Naive thymus-derived CD4-positive, alpha-beta T cell (primary cell): Measurements from ENCODE around the gene POLR2F. TPM values are rescaled to one million over a fixed set of nuclear protein-coding genes. Genes with fewer than 3 reads are reported as not detected.

ENCODE experiments used
- ATAC-seq: fragments of 150-1000 bp; cut with Tn5 transposase; 2 replicates; pipeline ENCODE4 v1.10.0; 2021; ENCODE audit warnings: mild to moderate bottlenecking, moderate library complexity
- CTCF ChIA-PET: fragments of 350-600 bp; sonication (Branson Sonifier 250); formaldehyde crosslinking; loops from one replicate; lab custom pipeline; 2021; ENCODE audit warnings: antibody characterized with exemption; lab: Charles Lee
- POLR2A ChIA-PET: fragments of 350-600 bp; sonication (Branson Sonifier 250); formaldehyde crosslinking; loops from one replicate; lab custom pipeline; 2021; ENCODE audit warnings: antibody characterized with exemption, inconsistent platforms; lab: Charles Lee
- DNase-seq, 9 donors: peaks; one replicate each; pipeline versions ENCODE4 v3.0.0 to v3.0.0-alpha.2; 2020 to 2022; ENCODE audit warnings: mixed read lengths in 1 of 9
- H3K27ac ChIP-seq: one replicate; pipeline ENCODE4 v1.7.0; 2013; ENCODE audit warnings: mild to moderate bottlenecking, low read depth, low read length, moderate library complexity
- H3K27me3 ChIP-seq, 2 donors: one replicate each; pipeline ENCODE4 v1.7.0; 2013; ENCODE audit warnings: low read length in 2 of 2, mild to moderate bottlenecking in 2 of 2, moderate library complexity in 2 of 2; ENCODE audit not compliant: control insufficient read depth in 2 of 2, insufficient read depth in 2 of 2
- H3K36me3 ChIP-seq, 3 experiments: 1 replicate in 2 of 3; 2 replicates in 1 of 3; pipeline ENCODE4 v1.7.0; 2013; ENCODE audit warnings: low read length in 3 of 3, mild to moderate bottlenecking in 3 of 3, moderate library complexity in 1 of 3; ENCODE audit not compliant: insufficient read depth in 3 of 3, control insufficient read depth in 2 of 3
- H3K4me1 ChIP-seq, 2 donors: one replicate each; pipeline ENCODE4 v1.7.0; 2013; ENCODE audit warnings: low read length in 2 of 2, mild to moderate bottlenecking in 2 of 2, moderate library complexity in 1 of 2; ENCODE audit not compliant: control insufficient read depth in 2 of 2, insufficient read depth in 2 of 2
- H3K4me3 ChIP-seq: 2 replicates; pipeline ENCODE4 v1.7.0; 2013; ENCODE audit warnings: mild to moderate bottlenecking, low read length
- H3K9me3 ChIP-seq, 3 experiments: 1 replicate in 2 of 3; 2 replicates in 1 of 3; pipeline ENCODE4 v1.7.0; 2013; ENCODE audit warnings: low read length in 3 of 3; ENCODE audit not compliant: control insufficient read depth in 2 of 3
- H3K27ac Mint-ChIP-seq, 9 donors: one replicate each; pipeline ENCODE4 v1.8.0; 2020 to 2022; ENCODE audit warnings: mixed read lengths in 9 of 9, mild to moderate bottlenecking in 8 of 9, moderate library complexity in 5 of 9, inconsistent platforms in 2 of 9
- H3K27me3 Mint-ChIP-seq, 5 donors: one replicate each; pipeline ENCODE4 v1.8.0; 2021 to 2022; ENCODE audit warnings: mixed read lengths in 5 of 5, mild to moderate bottlenecking in 1 of 5
- H3K36me3 Mint-ChIP-seq, 5 donors: one replicate each; pipeline ENCODE4 v1.8.0; 2020 to 2022; ENCODE audit warnings: mixed read lengths in 5 of 5, mild to moderate bottlenecking in 3 of 5, inconsistent platforms in 1 of 5
- H3K4me1 Mint-ChIP-seq, 7 donors: one replicate each; pipeline ENCODE4 v1.8.0; 2020 to 2022; ENCODE audit warnings: mixed read lengths in 7 of 7, mild to moderate bottlenecking in 3 of 7, inconsistent platforms in 1 of 7
- H3K4me3 Mint-ChIP-seq, 10 donors: one replicate each; pipeline ENCODE4 v1.8.0; 2020 to 2022; ENCODE audit warnings: mild to moderate bottlenecking in 10 of 10, mixed read lengths in 10 of 10, moderate library complexity in 6 of 10, inconsistent platforms in 2 of 10
- H3K9me3 Mint-ChIP-seq, 11 donors: one replicate each; pipeline ENCODE4 v1.8.0; 2020 to 2022; ENCODE audit warnings: mixed read lengths in 11 of 11, mild to moderate bottlenecking in 4 of 11, inconsistent platforms in 1 of 11, moderate library complexity in 1 of 11
- intact Hi-C, 2 donors: fragments of 100-400 bp; cut with micrococcal nuclease; formaldehyde crosslinking; loops; one replicate each; pipeline ENCODE4 v1.15.1; 2023
- polyA plus RNA-seq, 2 donors: library from polyadenylated mRNA; unstranded; fragments of 300-500 nt; fragmentation: Illumina TruSeq; gene quantifications; one replicate each; pipeline ENCODE4 v1.2.3, GENCODE V29; 2021
- total RNA-seq, 6 experiments: library from RNA in 5 of 6; stranded (reverse) in 5 of 6; gene quantifications; 1 replicate in 5 of 6; 2 replicates in 1 of 6; pipeline ENCODE4 v1.2.3 and lab custom pipeline; 2021 to 2026

Gene POLR2F
- total and polyA plus RNA-seq, 7 experiments from 2014 or later = 25.9 to 137 (median 45.9) TPM

GRCh38 chr22:37907036-37907954, 46.2 kb upstream of the POLR2F start:
- intact Hi-C loops = loop anchor here in 1 of 2 donors (1.0 kb wide), 1 partner anchor 10 kb away; no protein-coding TSS in a partner anchor
- no peaks in the 10 kb centered on the region for H3K9me3 ChIP-seq
- Mint-ChIP-seq H3K4me1 (peaks cover 21 to 44% (median 34%) of the 10 kb centered on the region in 7 donors), H3K36me3 (peaks cover 0 to 5% (median 0%) of the 10 kb centered on the region in 5 donors), H3K27ac (peak overlapping the region; percentile 68 to 90 (median 83)), H3K9me3 (peaks cover 0 to 2% (median 0%) of the 10 kb centered on the region in 11 donors), H3K27me3 (no peaks in the 10 kb centered on the region), H3K4me3 (peak overlapping the region; percentile 69 to 92 (median 84))
- POLR2A ChIA-PET = interaction anchor here (0.6 to 3.6 kb wide), 4 partner anchors 9 to 23 kb away, joined by 3 to 39 read pairs (median 4); no protein-coding TSS in a partner anchor
- peaks cover 0 to 9% of the 10 kb centered on the region in 2 donors for H3K4me1 ChIP-seq
- DNase-seq = peak in 1 of 9 donors; percentile 11
- CTCF ChIA-PET = interaction anchor here (0.6 to 1.8 kb wide), 3 partner anchors 14 to 55 kb away, joined by 3 to 5 read pairs (median 4); no protein-coding TSS in a partner anchor
- ATAC-seq = no peak
- H3K36me3 ChIP-seq = no peaks in the 10 kb centered on the region
- H3K27ac ChIP-seq = peak overlapping the region; percentile 72
- H3K27me3 ChIP-seq = no peaks in the 10 kb centered on the region
- peak overlapping the region; percentile 47 for H3K4me3 ChIP-seq

DNA sequence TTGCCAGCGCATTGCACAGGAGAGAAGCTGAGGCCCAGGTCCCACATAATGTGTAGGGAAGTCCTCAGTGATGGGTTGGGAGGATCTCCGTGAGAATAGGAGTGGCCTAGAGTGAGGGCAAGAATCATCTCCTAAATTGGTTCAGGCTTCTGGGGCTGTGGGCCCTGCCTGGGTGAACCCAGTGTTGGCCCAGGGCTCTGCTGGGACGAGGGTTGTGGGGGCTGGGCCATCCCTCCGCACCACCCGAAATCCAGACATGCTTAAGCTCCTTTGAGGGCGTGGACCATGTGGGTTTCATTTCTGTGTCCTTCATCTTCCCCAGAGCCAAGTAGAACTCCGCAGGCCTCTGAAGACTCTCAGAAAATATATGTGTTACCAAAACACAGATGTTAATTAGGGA, 43.7 kb upstream of the POLR2F start:
- peaks cover 21 to 45% (median 34%) of the 10 kb centered on the region in 7 donors for H3K4me1 Mint-ChIP-seq
- H3K36me3 Mint-ChIP-seq = peaks cover 0 to 8% (median 4%) of the 10 kb centered on the region in 5 donors
- no peak for ATAC-seq
- no peak overlapping the region for H3K27ac ChIP-seq
- no peak for DNase-seq
- no peaks in the 10 kb centered on the region for H3K27me3 ChIP-seq
- CTCF ChIA-PET = no interaction called here
- H3K4me3 ChIP-seq = no peak overlapping the region
- intact Hi-C loops = no loop called here
- H3K4me1 ChIP-seq = peaks cover 0 to 9% of the 10 kb centered on the region in 2 donors
- no peaks in the 10 kb centered on the region for H3K9me3 ChIP-seq
- H3K27ac Mint-ChIP-seq = peak overlapping the region in 3 of 9 donors; percentile 8 to 39 (median 28)
- H3K27me3 Mint-ChIP-seq = no peaks in the 10 kb centered on the region
- peaks cover 0 to 2% (median 0%) of the 10 kb centered on the region in 11 donors for H3K9me3 Mint-ChIP-seq
- H3K4me3 Mint-ChIP-seq = no peak overlapping the region
- peaks cover 0 to 7% (median 0%) of the 10 kb centered on the region in 3 experiments for H3K36me3 ChIP-seq
- POLR2A ChIA-PET = interaction anchor here (1.2 kb wide), 1 partner anchor 13 kb away, joined by 5 read pairs; no protein-coding TSS in a partner anchor

DNA sequence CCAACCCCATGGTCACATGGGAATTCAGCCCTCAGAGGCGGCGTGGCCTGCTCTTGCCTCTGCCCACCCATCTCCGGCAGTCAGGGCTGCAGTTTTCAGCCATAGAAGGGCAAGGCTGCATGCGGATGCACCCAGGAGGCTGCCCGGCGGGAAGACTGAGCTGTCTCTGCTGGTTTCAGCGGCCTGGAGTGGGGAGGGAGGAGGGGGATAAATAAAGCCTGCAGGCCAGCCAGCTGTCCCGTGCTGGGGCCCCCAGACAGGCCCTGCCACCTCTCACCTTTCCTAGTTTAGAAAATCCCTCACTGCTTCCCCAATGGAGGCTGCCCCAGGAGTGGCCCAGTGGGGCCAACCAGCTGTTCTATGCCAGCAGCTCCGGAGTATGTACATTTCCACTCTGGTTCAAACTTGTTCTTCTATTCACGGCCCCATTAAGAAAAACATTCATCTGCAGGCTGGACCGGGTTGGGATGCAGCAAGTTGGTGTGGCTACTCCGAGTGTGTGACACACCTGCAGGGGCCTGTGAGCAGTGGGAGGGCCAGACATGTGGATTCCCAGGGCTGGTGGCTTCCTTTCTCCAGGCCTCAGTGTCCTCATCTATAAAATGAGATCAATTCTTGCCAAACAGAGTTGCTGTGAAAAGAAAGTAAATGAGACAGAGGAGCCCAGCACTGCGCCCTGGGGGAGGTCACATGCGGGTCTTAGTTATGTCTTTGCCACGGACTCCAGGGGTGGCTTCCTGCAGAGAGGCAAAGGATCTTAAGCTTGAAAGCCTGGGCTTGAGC, 42.4 kb upstream of the POLR2F start:
- Histone ChIP-seq H3K9me3 (no peaks in the 10 kb centered on the region), H3K4me3 (no peak overlapping the region), H3K36me3 (peaks cover 0 to 7% (median 0%) of the 10 kb centered on the region in 3 experiments), H3K4me1 (peaks cover 0 to 9% of the 10 kb centered on the region in 2 donors), H3K27ac (no peak overlapping the region), H3K27me3 (no peaks in the 10 kb centered on the region)
- Mint-ChIP-seq H3K4me3 (peak overlapping the region in 1 of 10 donors; percentile 7), H3K27ac (peak overlapping the region in 6 of 9 donors; percentile 32 to 87 (median 45)), H3K36me3 (peaks cover 0 to 11% (median 4%) of the 10 kb centered on the region in 5 donors), H3K27me3 (no peaks in the 10 kb centered on the region), H3K9me3 (peaks cover 0 to 2% (median 0%) of the 10 kb centered on the region in 11 donors), H3K4me1 (peaks cover 20 to 38% (median 28%) of the 10 kb centered on the region in 7 donors)
- ChIA-PET POLR2A (interaction anchor here (1.2 kb wide), 1 partner anchor 15 kb away, joined by 5 read pairs; no protein-coding TSS in a partner anchor), CTCF (no interaction called here)
- DNase-seq = no peak
- intact Hi-C loops = no loop called here
- no peak for ATAC-seq

GRCh38 chr22:37911697-37912096, 41.8 kb upstream of the POLR2F start:
- intact Hi-C loops = no loop called here
- H3K4me3 ChIP-seq = no peak overlapping the region
- H3K27me3 ChIP-seq = no peaks in the 10 kb centered on the region
- peaks cover 0 to 14% (median 0%) of the 10 kb centered on the region in 3 experiments for H3K36me3 ChIP-seq
- no peaks in the 10 kb centered on the region for H3K27me3 Mint-ChIP-seq
- H3K9me3 Mint-ChIP-seq = peaks cover 0 to 2% (median 0%) of the 10 kb centered on the region in 11 donors
- peaks cover 20 to 38% (median 28%) of the 10 kb centered on the region in 7 donors for H3K4me1 Mint-ChIP-seq
- no peak overlapping the region for H3K27ac ChIP-seq
- peak overlapping the region in 6 of 9 donors; percentile 30 to 72 (median 50) for H3K27ac Mint-ChIP-seq
- no peak overlapping the region for H3K4me3 Mint-ChIP-seq
- H3K4me1 ChIP-seq = peaks cover 0 to 9% of the 10 kb centered on the region in 2 donors
- ATAC-seq = no peak
- ChIA-PET CTCF (no interaction called here), POLR2A (no interaction called here)
- no peaks in the 10 kb centered on the region for H3K9me3 ChIP-seq
- DNase-seq = no peak
- peaks cover 0 to 16% (median 4%) of the 10 kb centered on the region in 5 donors for H3K36me3 Mint-ChIP-seq

- H3K36me3 Mint-ChIP-seq = peaks cover 0 to 16% (median 4%) of the 10 kb centered on the region in 5 donors
- peak in 1 of 9 donors; percentile 36 for DNase-seq
- peaks cover 18 to 34% (median 26%) of the 10 kb centered on the region in 7 donors for H3K4me1 Mint-ChIP-seq
- CTCF ChIA-PET = no interaction called here
- peaks cover 0 to 2% (median 0%) of the 10 kb centered on the region in 11 donors for H3K9me3 Mint-ChIP-seq
- intact Hi-C loops = no loop called here
- peak overlapping the region; percentile 3 for H3K27ac ChIP-seq
- H3K27ac Mint-ChIP-seq = peak overlapping the region in 6 of 9 donors; percentile 43 to 72 (median 59)
- H3K4me3 Mint-ChIP-seq = no peak overlapping the region
- H3K4me1 ChIP-seq = peaks cover 0 to 5% of the 10 kb centered on the region in 2 donors
- H3K4me3 ChIP-seq = no peak overlapping the region
- no peaks in the 10 kb centered on the region for H3K27me3 Mint-ChIP-seq
- H3K27me3 ChIP-seq = no peaks in the 10 kb centered on the region
- H3K36me3 ChIP-seq = peaks cover 0 to 16% (median 0%) of the 10 kb centered on the region in 3 experiments
- POLR2A ChIA-PET = no interaction called here
- no peaks in the 10 kb centered on the region for H3K9me3 ChIP-seq
- peak; percentile 48 for ATAC-seq
These were observed 41.3 kb upstream of the POLR2F start for GRCh38 chr22:37912171-37912570.

- ATAC-seq (no peak), DNase-seq (no peak)
- Mint-ChIP-seq H3K4me3 (no peak overlapping the region), H3K36me3 (peaks cover 0 to 16% (median 0%) of the 10 kb centered on the region in 5 donors), H3K9me3 (peaks cover 0 to 2% (median 0%) of the 10 kb centered on the region in 11 donors), H3K27ac (peak overlapping the region in 2 of 9 donors; percentile 25 to 62), H3K4me1 (peaks cover 10 to 26% (median 18%) of the 10 kb centered on the region in 7 donors), H3K27me3 (no peaks in the 10 kb centered on the region)
- no peaks in the 10 kb centered on the region for H3K27me3 ChIP-seq
- no peak overlapping the region for H3K4me3 ChIP-seq
- no peaks in the 10 kb centered on the region for H3K9me3 ChIP-seq
- ChIA-PET POLR2A (no interaction called here), CTCF (interaction anchor here (1.1 kb wide), 1 partner anchor 50 kb away, joined by 3 read pairs; no protein-coding TSS in a partner anchor)
- H3K36me3 ChIP-seq = peaks cover 0 to 27% (median 4%) of the 10 kb centered on the region in 3 experiments
- intact Hi-C loops = no loop called here
- no peaks in the 10 kb centered on the region for H3K4me1 ChIP-seq
- H3K27ac ChIP-seq = no peak overlapping the region
These were observed 40.2 kb upstream of the POLR2F start for GRCh38 chr22:37913233-37913721.
